Measurements from ENCODE around the gene F8.

F8 gene

DNA sequence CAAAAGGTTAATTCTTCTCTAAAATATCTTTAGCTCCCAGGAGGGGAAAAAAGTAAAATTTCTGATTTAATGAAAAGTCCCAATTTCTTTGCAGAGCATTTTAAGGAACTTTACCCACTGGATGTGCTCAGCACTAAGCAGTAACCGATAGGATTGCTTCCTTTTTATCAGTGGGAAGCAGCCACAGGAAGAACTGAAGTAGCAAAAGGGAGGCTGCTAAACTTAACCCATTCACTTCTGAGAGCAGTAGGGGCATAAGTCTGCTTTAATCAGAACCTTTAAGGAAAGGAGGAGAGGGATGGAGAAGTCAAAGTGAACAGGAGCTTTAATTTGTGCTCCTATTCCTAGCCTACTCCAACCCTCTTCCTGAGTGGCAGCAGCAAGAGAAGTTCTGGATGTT lies at the start of gene F8:
TSS of gene F8 (minus strand) at position 139 of the 400 bp plus-strand sequence. CDS start 171 bp downstream, outside the sequence.
- DNase-seq: no peak

DNA sequence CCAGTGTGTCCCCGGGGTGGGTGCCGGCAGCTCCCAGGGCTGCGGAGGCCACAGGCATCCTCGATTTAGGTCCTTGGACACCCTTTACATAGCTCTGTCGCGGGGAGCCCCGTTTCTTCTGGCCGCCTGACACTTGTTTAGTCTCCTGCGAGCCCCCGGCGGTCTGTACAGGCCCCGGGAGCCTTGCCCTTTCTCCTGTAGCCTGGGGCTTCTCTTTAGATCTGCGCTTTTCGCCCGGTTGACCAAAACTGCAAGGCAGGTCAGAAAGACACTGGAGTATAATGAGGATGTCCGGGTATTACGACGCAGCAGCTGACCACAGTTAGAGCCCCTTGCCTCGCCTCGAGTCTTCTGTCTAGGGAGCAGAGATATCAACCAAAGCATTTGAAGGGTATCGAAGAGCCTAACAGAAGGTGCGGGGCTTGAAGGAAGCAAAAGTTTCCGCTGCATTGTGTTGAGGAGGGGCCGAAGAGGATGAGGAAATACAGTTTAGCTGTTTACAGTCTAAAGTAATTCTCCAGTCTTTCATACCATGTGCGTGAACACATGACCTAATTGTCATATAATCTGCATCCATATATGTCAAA lies 49.3 kb upstream of the F8 start:
- DNase-seq: no peak

DNA sequence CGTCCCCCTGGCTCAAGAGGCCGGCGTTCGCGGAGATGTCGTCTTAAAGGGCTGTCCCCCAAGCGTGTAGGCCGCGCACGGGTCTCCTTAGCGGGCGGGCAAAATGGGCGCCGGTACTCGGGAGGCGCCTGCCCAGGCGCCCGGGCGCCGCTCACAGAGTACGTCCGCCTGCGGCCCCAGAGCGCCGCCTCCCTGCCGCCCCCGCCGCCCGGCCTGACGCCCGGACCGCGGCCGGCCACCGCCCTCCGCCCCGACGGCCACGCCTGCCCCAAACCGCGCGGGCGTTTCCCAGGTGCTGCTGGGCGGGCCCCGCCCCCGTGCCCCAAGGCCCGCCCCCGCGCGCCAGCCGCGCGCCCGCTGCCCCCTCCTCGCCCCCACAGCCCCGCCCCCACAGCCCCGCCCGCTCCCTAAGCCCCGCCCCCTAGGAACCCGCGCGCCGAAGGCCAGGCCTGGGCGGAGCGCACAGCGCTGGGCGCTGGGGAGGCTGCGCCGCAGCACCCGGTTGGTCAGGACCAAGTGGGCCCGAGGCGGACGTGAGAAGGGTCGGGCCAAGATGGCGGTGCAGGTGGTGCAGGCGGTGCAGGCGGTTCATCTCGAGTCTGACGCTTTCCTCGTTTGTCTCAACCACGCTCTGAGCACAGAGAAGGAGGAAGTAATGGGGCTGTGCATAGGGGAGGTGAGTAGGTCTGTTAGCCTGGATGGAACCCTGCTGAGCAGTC lies 48.6 kb upstream of the F8 start, which contains the start of the genes BRCC3, CMC4 and MTCP1:
TSS of gene BRCC3 (plus strand) at position 534 of the 719 bp plus-strand sequence. CDS start at position 554, 20 bp downstream.
TSS of gene CMC4 (minus strand) at position 162 of the 719 bp plus-strand sequence. CDS start 7,113 bp downstream, outside the sequence.
TSS of gene MTCP1 (minus strand) at position 162 of the 719 bp plus-strand sequence. CDS start 5,126 bp downstream, outside the sequence.
- DNase-seq: no peak

DNA sequence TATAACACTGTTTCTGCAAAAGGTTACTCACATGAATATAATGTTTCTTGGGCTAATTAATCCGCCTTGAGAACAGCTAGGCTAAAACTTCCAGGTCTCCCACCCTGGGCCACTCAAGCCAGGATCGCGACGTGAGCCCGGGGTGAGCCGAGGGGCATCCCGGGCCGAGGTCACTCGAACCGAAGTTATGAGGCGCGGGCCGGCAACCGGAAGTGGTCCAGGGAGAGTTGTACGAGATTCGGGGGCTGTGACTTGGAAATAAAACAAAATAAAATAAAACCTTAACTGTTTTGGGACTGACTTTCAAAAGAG lies 48.1 kb upstream of the F8 start:
- DNase-seq: no peak

DNA sequence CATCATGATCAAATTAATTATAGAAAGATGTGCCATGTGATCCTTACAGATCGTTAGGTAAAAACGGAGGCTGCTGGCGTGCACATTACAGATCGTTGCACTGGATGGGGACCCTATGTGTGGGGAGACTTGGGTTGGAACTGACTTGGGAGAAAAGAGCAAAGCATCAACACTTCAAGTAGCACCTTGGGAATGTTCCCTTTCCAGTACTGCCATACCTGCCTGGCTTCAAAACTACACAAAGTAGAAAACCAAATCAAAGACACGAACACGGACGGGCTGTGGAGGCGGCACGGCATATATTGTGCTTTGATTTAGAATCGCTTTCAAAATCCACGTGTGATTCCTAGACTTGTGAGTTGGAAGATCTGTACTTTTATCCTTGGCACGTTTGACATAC lies 47.5 kb upstream of the F8 start:
- no peak for DNase-seq

DNA sequence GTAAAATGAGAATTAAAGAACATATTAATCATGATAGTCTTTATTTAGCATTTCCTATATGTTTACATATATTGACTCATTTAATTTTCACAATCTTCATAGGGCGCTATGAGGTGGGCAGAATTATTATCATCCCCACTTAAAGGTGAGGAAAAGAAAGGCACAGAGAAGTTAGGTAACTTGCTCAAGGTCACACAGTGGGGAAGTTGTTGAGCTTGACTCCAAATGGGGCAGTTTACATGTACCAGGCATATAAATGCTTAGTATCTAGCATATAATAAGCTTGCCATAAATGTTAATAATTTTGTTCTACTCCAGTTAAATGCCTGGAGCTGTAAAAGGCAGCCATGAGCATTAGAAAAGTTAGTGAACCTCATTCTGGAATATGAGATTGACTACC lies 46.9 kb upstream of the F8 start:
- DNase-seq: no peak

DNA sequence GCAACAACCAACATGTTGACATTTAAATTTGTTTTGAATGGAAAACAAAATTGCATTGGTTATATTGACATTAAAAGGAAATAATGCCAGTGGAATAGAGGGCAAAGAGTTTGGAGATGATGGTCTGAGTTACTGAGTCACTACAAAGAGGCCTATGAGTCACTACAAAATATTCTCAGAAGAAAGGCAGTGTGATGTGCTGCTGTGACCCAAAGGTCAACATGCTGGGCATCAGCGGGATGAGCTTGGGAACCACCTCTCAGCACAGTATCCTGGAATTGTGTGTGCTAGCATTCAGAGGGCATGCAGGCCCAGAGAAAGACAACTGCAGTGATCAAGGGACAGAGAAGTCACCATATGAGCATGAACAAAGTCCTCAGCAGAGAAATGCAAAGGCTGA lies 45.6 kb upstream of the F8 start:
- no peak for DNase-seq

DNA sequence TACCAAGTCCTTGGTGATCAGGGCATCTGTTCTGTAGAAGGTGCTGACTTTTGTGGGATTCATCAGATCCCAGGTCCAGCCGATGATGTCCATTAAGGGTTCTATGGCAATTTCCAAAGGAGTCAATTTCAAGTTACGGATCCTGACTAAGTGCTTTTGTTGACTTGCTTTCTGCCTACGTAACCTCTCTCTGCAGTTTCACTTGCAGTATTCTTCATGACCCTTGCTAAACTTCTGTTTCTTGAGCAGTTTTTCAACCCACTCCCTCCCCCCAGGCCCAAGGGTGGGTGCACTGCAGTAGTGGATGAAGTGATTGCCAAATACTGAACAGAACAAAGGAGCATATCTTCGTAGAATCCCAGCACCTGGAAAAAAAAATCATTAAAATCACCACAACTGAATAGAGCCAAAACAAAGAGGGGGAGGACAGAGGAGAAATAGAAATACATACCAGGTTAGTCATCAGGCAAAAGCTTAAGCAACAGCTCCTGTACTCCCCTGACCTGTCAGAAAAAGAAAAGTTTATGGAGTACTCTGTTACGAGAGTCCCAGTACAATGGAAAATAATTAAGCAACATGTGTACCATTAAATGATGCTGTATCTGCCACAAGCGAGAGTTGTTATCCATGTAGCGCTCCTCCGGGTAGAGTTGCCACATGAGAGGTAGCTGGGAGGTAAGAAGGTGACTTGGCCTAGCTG lies 42.7 kb upstream of the F8 start:
- no peak for DNase-seq

DNA sequence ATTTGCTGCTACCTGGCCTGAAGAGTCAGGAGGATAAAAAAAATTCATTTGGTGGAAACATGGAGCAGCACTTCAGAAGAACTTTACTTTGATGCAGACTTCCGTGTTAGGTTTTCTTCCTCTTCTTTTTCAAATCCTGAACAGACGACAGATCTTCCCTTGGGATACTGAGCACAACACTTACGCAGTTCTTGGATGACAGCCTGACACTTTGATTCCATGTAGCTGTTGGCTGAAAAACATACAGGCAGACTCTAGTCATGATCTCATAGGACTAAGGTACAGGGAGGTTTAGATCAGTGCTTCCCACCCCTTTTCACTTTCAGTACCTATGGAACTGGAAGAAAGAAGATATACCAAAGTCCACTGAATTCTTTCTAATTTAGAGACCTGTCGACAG lies 39.2 kb upstream of the F8 start:
- DNase-seq: no peak

DNA sequence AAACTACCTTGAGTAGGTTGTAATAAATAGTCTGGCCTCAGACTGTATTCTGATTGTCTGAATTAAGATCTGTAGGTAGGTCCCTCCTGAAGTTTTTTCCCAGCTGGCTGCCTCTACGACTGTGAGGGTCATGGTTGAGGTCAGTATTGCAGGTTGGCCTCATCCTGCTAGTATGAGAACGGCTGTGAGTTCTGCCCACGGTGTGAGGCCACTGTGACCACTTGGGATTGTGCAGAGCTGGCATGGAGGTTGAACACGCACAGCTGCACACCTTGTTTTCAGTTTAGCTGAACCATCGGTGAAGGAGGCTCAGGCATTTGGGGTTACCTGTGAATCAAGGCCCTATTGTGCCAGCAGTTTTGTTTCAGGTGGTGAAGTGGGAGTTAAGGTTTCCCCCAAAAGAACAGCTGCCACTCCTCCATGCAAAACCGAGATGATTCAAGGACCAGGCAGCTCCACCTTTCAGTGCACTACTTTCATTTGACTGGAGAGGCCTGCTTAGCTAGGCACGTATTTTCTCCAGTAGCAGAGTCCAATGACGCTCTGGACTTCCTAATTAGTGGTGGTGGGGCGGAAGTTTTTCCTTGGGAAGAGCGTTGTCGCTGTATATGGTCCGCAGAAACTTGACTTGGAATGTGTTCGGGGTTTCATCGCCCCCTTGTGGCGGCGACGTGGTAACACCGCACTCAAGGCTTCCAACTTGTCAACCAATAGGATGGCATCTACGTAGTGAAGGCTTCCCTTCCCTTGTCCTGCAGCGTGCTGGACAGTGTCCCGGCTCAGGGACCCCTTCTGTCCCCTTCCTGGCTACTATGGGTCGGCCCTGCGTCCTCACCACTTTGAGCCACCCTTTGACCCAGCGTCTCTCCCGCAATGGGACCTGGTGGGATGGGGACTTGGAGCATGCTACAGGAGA lies 34.6 kb upstream of the F8 start:
- no peak for DNase-seq

DNA sequence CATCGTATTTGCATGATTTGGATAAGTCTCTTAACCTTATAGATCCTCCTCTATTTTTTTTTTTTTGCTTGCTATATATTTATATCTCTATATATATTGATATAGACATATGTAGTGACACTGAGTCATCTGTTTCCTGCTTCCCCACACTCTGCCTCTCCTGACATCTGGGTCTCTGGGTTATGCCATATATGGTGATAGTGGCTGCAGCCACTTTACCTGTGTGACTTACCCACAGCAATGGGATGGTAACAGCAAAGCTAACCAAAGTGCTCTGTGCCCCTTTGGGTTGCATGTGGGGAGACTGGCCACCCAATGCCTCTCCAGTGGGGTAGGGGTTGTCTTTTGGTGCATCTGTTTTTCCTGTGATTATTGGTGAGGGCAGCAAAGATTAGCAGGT lies 33.9 kb upstream of the F8 start:
- DNase-seq: no peak

DNA sequence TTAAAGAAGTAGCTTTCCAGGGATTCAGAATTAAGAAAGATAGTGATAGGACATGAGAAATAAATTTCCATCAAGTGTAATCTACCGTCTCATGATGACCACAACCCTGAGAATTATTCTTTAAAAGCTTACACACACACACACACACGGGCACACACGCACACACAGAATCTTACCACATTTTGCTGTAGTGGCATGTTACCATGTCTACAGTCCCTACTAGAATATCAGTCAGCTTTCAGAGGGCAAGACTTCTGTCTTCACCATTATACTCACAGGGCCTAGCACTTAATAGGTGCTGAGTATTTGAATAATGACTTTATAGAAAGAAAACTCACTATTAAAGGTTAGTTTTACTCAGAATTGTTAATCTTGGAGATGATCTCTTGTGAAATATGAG lies 33.0 kb upstream of the F8 start:
- DNase-seq: no peak

DNA sequence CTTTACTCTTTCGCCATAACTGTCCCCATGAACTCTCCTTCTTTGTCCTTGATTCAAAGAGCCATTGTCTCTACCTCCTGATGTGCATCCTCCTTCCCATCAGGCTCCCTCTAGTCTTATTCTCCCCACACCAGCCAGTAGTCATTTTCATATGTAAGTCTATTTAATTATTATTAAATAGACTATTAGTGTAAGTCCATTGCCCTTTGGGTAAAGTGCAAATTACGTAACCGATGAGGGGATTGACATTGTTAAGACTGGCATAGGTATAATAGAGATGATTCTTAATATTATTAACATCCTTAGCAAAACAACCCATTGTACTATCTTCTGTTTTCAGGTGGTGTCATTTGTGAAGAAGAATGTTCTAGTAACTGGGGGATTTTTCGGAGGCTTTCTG lies 31.7 kb upstream of the F8 start:
- no peak for DNase-seq

DNA sequence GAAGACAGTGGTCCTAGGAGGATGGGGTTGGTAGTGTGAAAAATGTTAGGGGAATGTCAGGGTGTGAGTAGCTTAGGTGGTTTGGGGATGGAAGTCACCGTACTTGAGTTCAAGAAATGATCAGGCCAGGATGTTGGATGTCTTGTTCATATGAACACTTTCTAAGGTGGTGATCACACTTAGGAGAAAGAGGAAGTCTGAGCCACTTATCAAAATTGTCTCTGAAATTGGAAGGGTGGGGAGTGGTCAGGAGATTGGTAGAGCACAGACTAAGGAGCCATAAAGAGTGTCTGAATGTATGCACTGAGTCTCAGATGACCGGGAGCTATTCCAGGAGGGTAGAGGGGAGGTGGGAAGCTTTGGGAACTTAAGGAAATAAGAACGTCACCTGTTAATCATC lies 31.1 kb upstream of the F8 start:
- no peak for DNase-seq

DNA sequence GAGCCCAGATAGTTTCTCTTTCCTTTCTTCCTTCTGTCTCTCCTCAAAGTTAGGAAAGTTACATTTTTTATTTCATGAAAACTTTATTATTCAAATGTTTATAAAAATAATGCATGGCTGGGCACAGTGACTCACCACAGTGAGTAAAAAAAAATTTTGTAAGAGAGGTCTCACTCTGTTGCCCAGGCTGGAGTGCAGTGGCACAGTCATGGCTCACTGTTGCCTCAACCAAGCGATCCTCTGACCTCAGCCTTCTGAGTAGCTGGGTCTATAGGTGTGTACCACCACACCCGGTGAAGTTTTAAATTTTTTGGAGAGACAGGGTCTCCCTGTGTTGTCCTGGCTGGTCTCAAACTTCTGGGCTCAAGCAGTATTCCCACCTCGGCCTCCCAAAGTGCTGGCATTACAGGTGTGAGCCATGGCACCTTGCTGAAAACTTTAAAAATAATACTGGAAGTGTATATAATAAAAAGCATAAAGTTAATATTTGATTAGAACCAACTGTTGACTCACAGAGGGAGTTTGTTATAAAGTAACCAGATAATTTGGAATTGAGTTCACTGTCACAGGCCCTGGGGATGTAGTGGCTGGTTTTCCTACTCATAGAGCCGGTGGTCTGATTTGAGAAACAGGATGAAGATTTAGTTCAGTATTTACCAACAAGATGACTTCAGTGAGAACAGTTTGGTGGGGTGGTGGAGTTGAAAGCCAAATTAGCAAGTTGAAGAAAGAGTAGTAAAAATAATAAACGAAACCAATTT lies 30.4 kb upstream of the F8 start:
- DNase-seq: no peak

DNA sequence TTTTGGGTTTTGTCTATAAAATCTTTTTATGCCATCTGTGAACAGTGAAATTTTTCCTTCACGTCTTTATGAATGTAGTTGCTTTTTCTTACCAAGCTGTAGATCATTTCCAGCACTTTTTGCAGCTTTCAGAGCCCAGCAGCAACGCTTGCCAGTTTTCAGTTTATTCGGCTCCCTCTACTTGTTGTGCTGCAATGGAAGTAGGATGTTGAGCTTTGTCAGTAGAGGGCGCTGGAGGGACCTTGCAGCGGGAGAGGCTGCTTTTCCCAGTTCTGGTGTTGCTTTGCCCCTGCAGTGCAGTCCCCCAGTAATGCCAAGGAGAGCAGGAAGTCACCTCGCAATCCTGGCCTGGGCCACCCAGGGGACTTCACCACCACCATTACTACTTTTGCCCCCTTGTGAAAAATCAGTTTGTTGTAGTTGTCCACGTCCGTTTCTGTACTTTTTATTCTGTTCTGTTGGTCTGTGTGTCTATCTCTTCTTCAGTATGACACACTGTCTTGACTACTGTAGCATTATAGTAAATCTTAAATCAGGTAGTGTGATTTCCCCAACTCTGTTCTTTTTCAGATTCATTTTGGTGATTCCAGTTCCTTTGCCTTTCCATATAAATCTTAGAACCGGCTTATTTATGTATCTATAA lies 26.6 kb upstream of the F8 start:
- no peak for DNase-seq

DNA sequence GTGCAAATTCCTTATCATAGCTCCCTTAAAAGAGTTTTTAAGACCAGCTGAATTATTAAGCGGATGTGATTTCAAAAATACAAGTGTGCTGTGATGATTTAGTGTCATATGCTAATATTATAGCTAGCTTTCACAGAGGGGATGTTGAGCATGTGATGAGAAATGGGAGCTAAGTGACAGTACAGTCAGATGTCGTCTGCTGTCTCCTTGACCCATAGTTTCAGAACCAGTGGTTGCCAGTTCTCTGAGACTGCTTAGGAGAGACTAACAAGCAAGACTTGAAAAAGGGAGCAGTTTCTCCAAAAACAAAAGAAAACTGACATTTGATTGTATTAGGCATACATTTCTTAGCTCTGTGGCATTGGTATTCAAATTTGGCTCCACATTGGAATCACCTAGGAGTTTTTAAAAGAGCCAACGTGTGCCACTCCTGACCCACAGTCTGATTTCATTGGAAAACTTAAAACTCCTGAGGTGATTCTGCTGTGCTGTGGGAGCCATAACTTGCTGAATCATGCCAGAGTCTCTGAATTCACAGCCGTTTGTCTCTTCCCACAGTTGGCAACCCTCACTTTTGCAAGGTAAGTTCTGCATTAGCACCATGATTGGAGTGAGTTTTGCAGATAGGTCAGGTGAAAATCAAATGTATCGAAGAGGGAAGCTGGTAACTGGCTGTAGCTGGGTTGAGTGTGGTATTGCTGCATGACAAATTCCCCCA lies 24.4 kb upstream of the F8 start:
- DNase-seq: no peak

DNA sequence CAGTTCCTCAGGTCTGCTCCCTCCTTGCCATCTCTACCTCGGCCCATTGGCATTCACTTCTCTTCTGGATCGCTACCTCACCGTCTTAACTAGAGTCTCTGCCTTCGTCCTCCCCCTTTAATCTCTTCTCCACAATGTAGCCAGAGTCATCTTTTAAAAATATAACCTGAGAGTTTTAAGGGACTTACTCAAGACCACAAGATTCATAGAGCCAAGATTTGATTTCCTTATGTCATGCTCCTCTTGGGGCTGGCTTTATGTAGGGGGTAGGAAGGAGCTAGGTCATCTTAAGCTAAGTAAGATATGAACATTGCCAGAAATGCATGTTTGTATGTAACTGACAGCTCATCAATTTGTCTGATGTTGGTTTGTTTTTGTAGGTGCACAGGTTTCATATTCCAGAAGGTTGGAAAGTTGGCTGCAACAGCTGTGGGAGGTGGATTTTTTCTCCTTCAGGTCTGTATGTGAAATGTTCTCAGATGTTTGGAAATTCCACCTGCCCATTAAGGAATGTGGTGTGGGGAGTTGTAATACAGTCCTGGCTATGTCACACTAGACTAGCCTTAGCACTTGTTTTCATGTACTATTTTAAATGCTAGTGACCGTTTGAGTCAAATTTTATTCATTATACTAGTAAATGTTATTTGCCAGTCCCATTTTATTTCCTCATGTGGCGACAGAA lies 23.7 kb upstream of the F8 start:
- DNase-seq: no peak

DNA sequence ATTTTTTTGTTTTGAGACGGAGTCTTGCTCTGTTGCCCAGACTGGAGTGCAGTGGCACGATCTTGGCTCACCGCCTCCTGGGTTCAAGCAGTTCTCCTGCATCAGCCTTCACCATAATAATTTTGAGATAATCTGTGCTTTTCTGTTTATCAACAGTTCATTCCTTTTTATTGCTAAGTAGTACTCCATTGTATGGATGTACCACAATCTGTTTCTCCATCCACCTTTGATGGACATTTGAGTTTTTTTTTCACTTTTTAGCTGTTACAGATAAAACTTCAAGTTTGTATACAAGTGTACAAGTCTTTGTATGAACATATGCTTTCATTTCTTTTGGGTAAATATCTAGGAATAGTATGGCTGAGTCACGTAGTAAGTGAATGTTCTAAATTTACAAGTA lies 13.2 kb upstream of the F8 start:
- DNase-seq: no peak

DNA sequence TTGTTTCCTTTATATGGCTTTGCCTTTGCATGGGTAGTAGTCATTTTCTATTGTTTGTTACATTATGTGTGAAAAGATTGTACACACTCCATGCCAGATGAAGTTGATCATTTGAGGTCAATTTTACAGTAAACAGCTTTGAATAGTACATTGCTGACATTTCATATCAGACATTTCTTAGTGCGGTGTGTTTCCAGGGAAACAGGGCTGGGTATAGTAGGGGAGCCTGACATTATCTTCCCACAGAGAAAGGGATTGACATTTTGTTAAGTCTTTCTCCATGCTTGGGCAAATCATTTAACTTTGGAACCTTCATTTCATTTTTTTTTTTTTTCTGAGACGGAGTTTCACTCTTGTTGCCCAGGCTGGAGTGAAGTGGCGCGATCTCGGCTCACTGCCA lies 9.1 kb upstream of the F8 start:
- DNase-seq: no peak

Measured in cortex of kidney (tissue), 1 donor.